Measurements from ENCODE around the gene FRMD3.

GRCh38 chr9:83418283-83418682 lies 119.9 kb downstream of the FRMD3 start:
- TF ChIP-seq EZH2 (IDR thresholded peaks at IDR 0.05; ENCODE audit: low read depth), result no peak
- TF ChIP-seq, protein P1, sequence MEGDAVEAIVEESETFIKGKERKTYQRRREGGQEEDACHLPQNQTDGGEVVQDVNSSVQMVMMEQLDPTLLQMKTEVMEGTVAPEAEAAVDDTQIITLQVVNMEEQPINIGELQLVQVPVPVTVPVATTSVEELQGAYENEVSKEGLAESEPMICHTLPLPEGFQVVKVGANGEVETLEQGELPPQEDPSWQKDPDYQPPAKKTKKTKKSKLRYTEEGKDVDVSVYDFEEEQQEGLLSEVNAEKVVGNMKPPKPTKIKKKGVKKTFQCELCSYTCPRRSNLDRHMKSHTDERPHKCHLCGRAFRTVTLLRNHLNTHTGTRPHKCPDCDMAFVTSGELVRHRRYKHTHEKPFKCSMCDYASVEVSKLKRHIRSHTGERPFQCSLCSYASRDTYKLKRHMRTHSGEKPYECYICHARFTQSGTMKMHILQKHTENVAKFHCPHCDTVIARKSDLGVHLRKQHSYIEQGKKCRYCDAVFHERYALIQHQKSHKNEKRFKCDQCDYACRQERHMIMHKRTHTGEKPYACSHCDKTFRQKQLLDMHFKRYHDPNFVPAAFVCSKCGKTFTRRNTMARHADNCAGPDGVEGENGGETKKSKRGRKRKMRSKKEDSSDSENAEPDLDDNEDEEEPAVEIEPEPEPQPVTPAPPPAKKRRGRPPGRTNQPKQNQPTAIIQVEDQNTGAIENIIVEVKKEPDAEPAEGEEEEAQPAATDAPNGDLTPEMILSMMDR (conservative IDR thresholded peaks at IDR 0.05), result no peak
